ENCODE data around the gene MST1R.

Gene MST1R

DNA sequence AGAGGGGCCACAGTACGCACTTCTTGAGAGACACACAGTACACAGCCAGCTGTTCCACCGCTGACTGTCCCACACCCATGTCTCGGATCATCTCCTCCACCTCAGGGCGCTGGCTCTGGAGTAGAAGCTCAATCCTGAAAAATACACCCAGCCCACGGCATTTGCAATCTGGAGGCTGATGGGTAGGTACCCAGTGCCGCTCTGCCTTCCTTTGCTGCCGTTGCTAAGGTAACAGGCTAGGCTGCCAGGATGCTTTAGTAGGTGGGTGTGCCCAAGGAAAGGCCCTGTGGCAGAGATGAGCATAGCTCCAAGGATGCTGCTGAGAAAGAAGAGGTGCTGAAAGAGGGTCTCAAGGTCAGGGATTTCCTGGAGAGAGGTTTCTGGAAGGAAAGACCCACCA is 61.9 kb downstream of the MST1R start:
- H3K36me3 ChIP-seq: no peaks in the 10 kb centered on the region
- H3K27me3 ChIP-seq: no peaks in the 10 kb centered on the region
- H3K9me3 ChIP-seq: no peaks in the 10 kb centered on the region
- TF ChIP-seq, protein P1, sequence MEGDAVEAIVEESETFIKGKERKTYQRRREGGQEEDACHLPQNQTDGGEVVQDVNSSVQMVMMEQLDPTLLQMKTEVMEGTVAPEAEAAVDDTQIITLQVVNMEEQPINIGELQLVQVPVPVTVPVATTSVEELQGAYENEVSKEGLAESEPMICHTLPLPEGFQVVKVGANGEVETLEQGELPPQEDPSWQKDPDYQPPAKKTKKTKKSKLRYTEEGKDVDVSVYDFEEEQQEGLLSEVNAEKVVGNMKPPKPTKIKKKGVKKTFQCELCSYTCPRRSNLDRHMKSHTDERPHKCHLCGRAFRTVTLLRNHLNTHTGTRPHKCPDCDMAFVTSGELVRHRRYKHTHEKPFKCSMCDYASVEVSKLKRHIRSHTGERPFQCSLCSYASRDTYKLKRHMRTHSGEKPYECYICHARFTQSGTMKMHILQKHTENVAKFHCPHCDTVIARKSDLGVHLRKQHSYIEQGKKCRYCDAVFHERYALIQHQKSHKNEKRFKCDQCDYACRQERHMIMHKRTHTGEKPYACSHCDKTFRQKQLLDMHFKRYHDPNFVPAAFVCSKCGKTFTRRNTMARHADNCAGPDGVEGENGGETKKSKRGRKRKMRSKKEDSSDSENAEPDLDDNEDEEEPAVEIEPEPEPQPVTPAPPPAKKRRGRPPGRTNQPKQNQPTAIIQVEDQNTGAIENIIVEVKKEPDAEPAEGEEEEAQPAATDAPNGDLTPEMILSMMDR (IDR thresholded peaks at IDR 0.05; ENCODE audit: low read depth, low read length): no peak
- H3K4me3 ChIP-seq (ENCODE audit: low read depth, low read length): no peak overlapping the region
- H3K4me1 ChIP-seq: peaks cover 20% of the 10 kb centered on the region
- no peak for DNase-seq

DNA sequence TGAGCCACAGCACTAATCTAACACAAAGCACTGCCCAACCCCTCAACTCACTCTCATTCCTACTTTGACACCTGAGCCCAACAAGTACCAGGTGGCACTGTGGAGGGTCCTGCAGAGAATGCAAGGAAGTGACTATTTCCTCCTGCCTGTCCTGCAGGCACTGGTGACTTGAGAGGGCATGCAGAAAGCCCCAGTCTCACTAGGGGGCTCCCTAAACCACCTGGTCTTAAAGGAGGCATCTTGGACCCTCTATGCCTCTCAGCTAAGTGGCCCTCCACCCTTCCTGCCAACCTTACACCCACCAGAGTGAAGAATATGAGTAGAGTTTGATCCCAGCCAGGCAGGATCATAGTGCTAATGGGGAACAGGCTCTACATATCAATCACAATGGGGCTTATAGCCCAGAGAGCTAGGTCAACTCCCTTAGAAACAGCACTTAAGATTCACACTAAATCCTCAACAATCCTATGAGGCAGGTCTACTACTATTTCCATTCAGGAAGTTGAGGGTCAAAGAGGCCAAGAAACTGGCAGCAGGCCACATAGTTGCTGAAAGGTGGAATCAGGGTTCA is 62.5 kb downstream of the MST1R start:
- Histone ChIP-seq H3K4me3 (ENCODE audit: low read depth, low read length) (no peak overlapping the region), H3K36me3 (no peaks in the 10 kb centered on the region), H3K4me1 (peaks cover 20% of the 10 kb centered on the region), H3K9me3 (no peaks in the 10 kb centered on the region), H3K27me3 (no peaks in the 10 kb centered on the region)
- peak; percentile 30 for DNase-seq
- TF ChIP-seq, protein P1 (IDR thresholded peaks at IDR 0.05; ENCODE audit: low read depth, low read length): peak; percentile 47

DNA sequence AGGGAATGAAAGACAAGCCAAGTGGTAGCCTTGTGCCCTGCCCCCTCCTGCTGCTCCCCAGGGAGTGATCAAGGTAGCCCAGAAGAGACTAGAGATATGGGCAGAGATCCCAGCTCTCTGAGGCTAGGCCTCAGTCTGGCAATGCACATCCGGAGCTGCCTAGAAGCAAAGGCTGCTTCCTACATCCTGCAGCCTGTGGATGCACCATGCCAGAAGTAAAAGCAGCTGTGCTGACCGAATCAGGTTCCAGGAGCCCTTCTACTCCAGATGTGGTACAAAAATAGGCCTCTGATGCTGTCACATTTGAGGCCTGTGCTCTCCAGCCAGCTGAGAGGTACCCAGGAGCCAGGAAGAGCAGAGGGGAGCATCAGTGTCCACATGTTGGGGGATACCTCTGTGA is 63.3 kb downstream of the MST1R start:
- Histone ChIP-seq H3K9me3 (no peaks in the 10 kb centered on the region), H3K36me3 (no peaks in the 10 kb centered on the region), H3K4me1 (peaks cover 20% of the 10 kb centered on the region), H3K4me3 (ENCODE audit: low read depth, low read length) (no peak overlapping the region), H3K27me3 (no peaks in the 10 kb centered on the region)
- DNase-seq: peak; percentile 18
- TF ChIP-seq, protein P1 (IDR thresholded peaks at IDR 0.05; ENCODE audit: low read depth, low read length): no peak

DNA sequence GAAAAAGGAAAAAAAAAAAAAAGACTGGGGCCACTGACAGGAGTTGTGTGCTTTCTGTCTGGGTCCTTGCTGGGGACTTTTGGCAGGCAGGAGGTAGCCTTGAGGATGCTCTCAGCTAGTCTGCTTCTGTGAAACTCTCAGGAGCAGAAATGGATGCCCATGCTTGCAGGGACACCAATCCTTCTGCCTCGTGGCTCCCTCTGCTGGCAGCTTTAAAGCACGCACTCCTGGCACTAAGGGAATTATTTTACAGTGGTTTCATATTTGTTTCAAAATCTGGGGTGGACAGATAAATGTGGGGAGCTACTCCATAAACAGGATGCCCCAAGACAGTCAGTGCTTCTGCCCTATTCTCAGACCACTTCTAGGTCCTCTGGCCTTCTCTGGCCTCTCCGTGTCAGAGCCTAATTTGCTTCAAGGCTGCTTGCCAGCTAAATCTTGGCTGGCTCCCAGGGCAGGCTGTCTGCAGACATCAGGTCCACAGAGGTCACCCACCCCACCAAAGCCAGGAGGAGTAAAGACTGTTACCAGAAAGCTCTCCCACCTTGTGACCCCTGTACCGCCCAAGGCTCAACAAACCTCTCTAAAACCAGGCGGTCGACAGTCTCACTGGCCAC is 64.4 kb downstream of the MST1R start:
- TF ChIP-seq, protein P1 (IDR thresholded peaks at IDR 0.05; ENCODE audit: low read depth, low read length): peak; percentile 81
- Histone ChIP-seq H3K36me3 (no peaks in the 10 kb centered on the region), H3K27me3 (no peaks in the 10 kb centered on the region), H3K4me3 (ENCODE audit: low read depth, low read length) (no peak overlapping the region), H3K9me3 (no peaks in the 10 kb centered on the region), H3K4me1 (peaks cover 20% of the 10 kb centered on the region)
- peak; percentile 66 for DNase-seq
